Endodermal cell (in vitro differentiated cells): ENCODE measurements around the gene INTS11. TPM values are rescaled to one million over a fixed set of nuclear protein-coding genes. Genes with fewer than 3 reads are reported as not detected.

Source experiments
- DNase-seq: peaks from one replicate; pipeline ENCODE4 v3.0.0-alpha.2; 2017
- H3K27ac ChIP-seq: 2 replicates; pipeline ENCODE4 v1.5.1; 2013; ENCODE audit warnings: mild to moderate bottlenecking, low read depth, low read length, moderate library complexity
- H3K27me3 ChIP-seq: 2 replicates; pipeline ENCODE4 v1.6.1; 2013; ENCODE audit warnings: mild to moderate bottlenecking, low read length, moderate library complexity; ENCODE audit not compliant: insufficient read depth, control insufficient read depth, poor library complexity, severe bottlenecking
- H3K36me3 ChIP-seq: 2 replicates; pipeline ENCODE4 v1.7.0; 2013; ENCODE audit warnings: mild to moderate bottlenecking, low read length, moderate library complexity; ENCODE audit not compliant: control insufficient read depth, insufficient read depth
- H3K4me1 ChIP-seq: one replicate; pipeline ENCODE4 v1.7.0; 2013; ENCODE audit warnings: low read length; ENCODE audit not compliant: control insufficient read depth, insufficient read depth
- H3K4me3 ChIP-seq: 2 replicates; pipeline ENCODE4 v1.5.1; 2013; ENCODE audit warnings: mild to moderate bottlenecking, low read length, moderate library complexity
- H3K9ac ChIP-seq: 2 replicates; pipeline ENCODE4 v1.6.1; 2013; ENCODE audit warnings: mild to moderate bottlenecking, low read length, moderate library complexity; ENCODE audit not compliant: poor library complexity, severe bottlenecking; ENCODE audit errors: extremely low read depth
- H3K9me3 ChIP-seq: 2 replicates; pipeline ENCODE4 v1.6.1; 2013; ENCODE audit warnings: mild to moderate bottlenecking, low read length, moderate library complexity; ENCODE audit not compliant: control insufficient read depth
- H3K27ac Mint-ChIP-seq: 2 replicates; pipeline ENCODE4 v1.8.0; 2020; ENCODE audit warnings: mixed read lengths
- H3K27me3 Mint-ChIP-seq: 2 replicates; pipeline ENCODE4 v1.8.0; 2021; ENCODE audit warnings: mild to moderate bottlenecking, mixed read lengths; ENCODE audit not compliant: insufficient read depth
- H3K36me3 Mint-ChIP-seq: 2 replicates; pipeline ENCODE4 v1.8.0; 2020; ENCODE audit warnings: low read depth, mixed read lengths
- H3K4me1 Mint-ChIP-seq: 2 replicates; pipeline ENCODE4 v1.8.0; 2020; ENCODE audit warnings: mixed read lengths
- H3K4me3 Mint-ChIP-seq: 2 replicates; pipeline ENCODE4 v1.8.0; 2020; ENCODE audit warnings: mild to moderate bottlenecking, moderate library complexity, mixed read lengths
- H3K9me3 Mint-ChIP-seq: 2 replicates; pipeline ENCODE4 v1.8.0; 2020; ENCODE audit warnings: mild to moderate bottlenecking, mixed read lengths
- CTCF ChIP-seq: fragments of 200-600 bp; sonication (generic); conservative IDR thresholded peaks from 2 replicates; pipeline ENCODE4 v1.5.0; 2021; ENCODE audit warnings: antibody characterized with exemption, mild to moderate bottlenecking
- WGBS, 2 experiments: methylation state at CpG; one replicate each; pipeline versions ENCODE4 v1.1.5 to v1.1.7; 2013; ENCODE audit warnings: missing lambda C conversion rate in 2 of 2, mixed read lengths in 1 of 2; ENCODE audit not compliant: insufficient coverage in 1 of 2, insufficient read length in 1 of 2; 5-methylcytosine and 5-hydroxymethylcytosine counted together
- total RNA-seq, 2 donors: library from RNA; stranded (reverse); fragmentation: NEBNext Ultra II Directional in 1 of 2; extraction: Animal tissue kit (Norgen Biotek cat#: 25700) in 1 of 2; gene quantifications; 2 replicates in 1 of 2; 3 replicates in 1 of 2; pipeline ENCODE4 v1.2.1, GENCODE V29; 2021

Gene INTS11
- total RNA-seq, 2 donors from 2014 or later, result 146 to 153 TPM

- Histone ChIP-seq H3K36me3 (peaks cover 1% of the 10 kb centered on the region), H3K27me3 (no peaks in the 10 kb centered on the region), H3K4me3 (no peak overlapping the region), H3K9ac (no peak overlapping the region), H3K27ac (no peak overlapping the region), H3K4me1 (peaks cover 5% of the 10 kb centered on the region), H3K9me3 (no peaks in the 10 kb centered on the region)
- Mint-ChIP-seq H3K4me3 (peak overlapping the region; percentile 67), H3K36me3 (peaks cover under 1% of the 10 kb centered on the region), H3K9me3 (no peaks in the 10 kb centered on the region), H3K27ac (no peak overlapping the region), H3K27me3 (no peaks in the 10 kb centered on the region), H3K4me1 (peaks cover 2% of the 10 kb centered on the region)
- TF ChIP-seq CTCF, result no peak
- no peak for DNase-seq
- WGBS, 2 experiments, result 92 to 98% methylated on average over 8 to 10 of the region's 10 CpGs
These were observed 22.0 kb upstream of the INTS11 start for GRCh38 chr1:1346501-1346890.

GRCh38 chr1:1345860-1346500 lies 21.5 kb upstream of the INTS11 start:
- H3K4me1 Mint-ChIP-seq, result peaks cover 2% of the 10 kb centered on the region
- H3K4me1 ChIP-seq, result peaks cover 5% of the 10 kb centered on the region
- no peak overlapping the region for H3K27ac Mint-ChIP-seq
- 96 to 98% methylated on average over 11 to 12 of the region's 12 CpGs for WGBS, 2 experiments
- H3K36me3 Mint-ChIP-seq, result peaks cover 5% of the 10 kb centered on the region
- no peak overlapping the region for H3K4me3 Mint-ChIP-seq
- H3K27me3 ChIP-seq, result no peaks in the 10 kb centered on the region
- H3K4me3 ChIP-seq, result no peak overlapping the region
- H3K27ac ChIP-seq, result no peak overlapping the region
- no peaks in the 10 kb centered on the region for H3K27me3 Mint-ChIP-seq
- peaks cover 6% of the 10 kb centered on the region for H3K36me3 ChIP-seq
- TF ChIP-seq CTCF, result no peak
- no peaks in the 10 kb centered on the region for H3K9me3 Mint-ChIP-seq
- no peaks in the 10 kb centered on the region for H3K9me3 ChIP-seq
- DNase-seq, result no peak
- no peak overlapping the region for H3K9ac ChIP-seq

- Mint-ChIP-seq H3K9me3 (no peaks in the 10 kb centered on the region), H3K4me3 (no peak overlapping the region), H3K4me1 (peaks cover 2% of the 10 kb centered on the region), H3K27ac (no peak overlapping the region), H3K27me3 (no peaks in the 10 kb centered on the region), H3K36me3 (peaks cover 11% of the 10 kb centered on the region)
- 94 to 97% methylated on average over 12 to 16 of the region's 16 CpGs for WGBS, 2 experiments
- peaks cover 5% of the 10 kb centered on the region for H3K4me1 ChIP-seq
- H3K4me3 ChIP-seq, result no peak overlapping the region
- TF ChIP-seq CTCF, result no peak
- H3K9ac ChIP-seq, result no peak overlapping the region
- peaks cover 12% of the 10 kb centered on the region for H3K36me3 ChIP-seq
- H3K9me3 ChIP-seq, result no peaks in the 10 kb centered on the region
- DNase-seq, result no peak
- no peak overlapping the region for H3K27ac ChIP-seq
- no peaks in the 10 kb centered on the region for H3K27me3 ChIP-seq
These were observed 20.9 kb upstream of the INTS11 start for GRCh38 chr1:1345384-1345783.
